ENCODE results near the gene PPP1R1A. TPM values are rescaled to one million over a fixed set of nuclear protein-coding genes. Genes with fewer than 3 reads are reported as not detected.

PPP1R1A gene
- 0.98 and 6.1 TPM in 2 replicates for total RNA-seq

GRCh38 chr12:54588110-54588889 lies at the start of gene PPP1R1A:
Gene PPP1R1A, minus strand, starts transcription at chr12:54588659. Its CDS starts 171 bp downstream, at chr12:54588488.

GRCh38 chr12:54634795-54635194 lies 46.3 kb upstream of the PPP1R1A start, which contains the start of gene LACRT:
Gene LACRT, minus strand, starts transcription at chr12:54634895. Its CDS starts 54 bp downstream, at chr12:54634841.

Other genes starting within 250 kb of the PPP1R1A start
- gene GPR84, start 224.2 kb downstream of the PPP1R1A start, total RNA-seq, result not detected in 2 replicates
- 5.9 and 11.5 TPM in 2 replicates for gene ZNF385A, start 203.9 kb downstream of the PPP1R1A start, total RNA-seq
- gene ITGA5, start 169.4 kb downstream of the PPP1R1A start, total RNA-seq, result 141 and 228 TPM in 2 replicates
- gene GTSF1, start 115.1 kb downstream of the PPP1R1A start, total RNA-seq, result not detected in 2 replicates
- gene NCKAP1L, start 90.9 kb downstream of the PPP1R1A start, total RNA-seq, result under 0.01 and 0.16 TPM in 2 replicates
- gene PDE1B, start 39.1 kb downstream of the PPP1R1A start, total RNA-seq, result under 0.01 and 1.9 TPM in 2 replicates
- gene LACRT, start 46.2 kb upstream of the PPP1R1A start, total RNA-seq, result not detected in 2 replicates
- gene DCD, start 59.7 kb upstream of the PPP1R1A start, total RNA-seq, result not detected in 2 replicates